ENCODE data around the gene KRT3. TPM values are rescaled to one million over a fixed set of nuclear protein-coding genes. Genes with fewer than 3 reads are reported as not detected.
"Not testable (repeated sequence)": the region's sequence is repeated elsewhere in the genome, so short reads cannot be mapped to it uniquely, and the experiment has no call there.

The KRT3 gene
- total and polyA plus RNA-seq, 4 donors = not detected

DNA sequence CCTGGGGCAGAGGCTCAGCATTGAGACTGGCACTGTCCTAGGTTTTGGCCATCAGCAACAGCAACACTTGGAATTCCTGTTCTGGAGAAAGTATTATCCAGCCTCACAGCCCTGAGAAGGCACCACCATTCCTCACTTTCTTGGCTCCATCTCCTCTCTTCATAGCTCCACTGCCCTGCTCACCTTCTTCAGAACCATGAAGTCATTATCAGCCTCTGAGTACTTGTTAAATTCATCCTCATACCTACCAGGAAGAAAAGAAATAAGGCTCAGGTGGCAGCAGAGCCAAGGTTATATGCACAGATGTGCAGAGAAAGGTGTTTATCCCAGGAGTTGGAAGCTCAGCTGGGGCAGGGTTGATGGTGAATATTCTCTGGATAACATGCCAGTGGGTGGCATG is 44.1 kb downstream of the KRT3 start:
- H3K9me3 ChIP-seq (ENCODE audit: control insufficient read depth in 4 of 4, low read length in 3 of 4) = no peaks in the 10 kb centered on the region
- no peaks in the 10 kb centered on the region for H3K27me3 ChIP-seq (ENCODE audit: control insufficient read depth in 4 of 4, insufficient read depth in 4 of 4, low read length in 3 of 4)
- no peaks in the 10 kb centered on the region for H3K36me3 ChIP-seq (ENCODE audit: control insufficient read depth in 4 of 4, insufficient read depth in 3 of 4, low read depth in 1 of 4, low read length in 3 of 4)
- no peak overlapping the region for H3K9ac ChIP-seq (ENCODE audit: low read depth in 1 of 2, low read length in 2 of 2)
- no peak overlapping the region for H3K4me3 ChIP-seq (ENCODE audit: low read depth in 1 of 3, low read length in 3 of 3)
- no peaks in the 10 kb centered on the region for H3K4me1 ChIP-seq (ENCODE audit: control insufficient read depth in 4 of 4, insufficient read depth in 4 of 4, low read length in 3 of 4)
- TF ChIP-seq FOXA2 (IDR thresholded peaks at IDR 0.05) (no peak), TAF1 (conservative IDR thresholded peaks at IDR 0.05) (no peak), JUND (IDR thresholded peaks at IDR 0.05) (no peak), FOXA1 (IDR thresholded peaks at IDR 0.05) (no peak), HNF4G (IDR thresholded peaks at IDR 0.05) (no peak), EGR1 (IDR thresholded peaks at IDR 0.05; ENCODE audit: low read depth in 2 of 2) (no peak), NR2F2 (IDR thresholded peaks at IDR 0.05) (no peak), RAD21 (IDR thresholded peaks at IDR 0.05) (no peak), HNF4A (conservative IDR thresholded peaks at IDR 0.05) (no peak), SP1 (IDR thresholded peaks at IDR 0.05) (no peak)
- TF ChIP-seq, protein P1, sequence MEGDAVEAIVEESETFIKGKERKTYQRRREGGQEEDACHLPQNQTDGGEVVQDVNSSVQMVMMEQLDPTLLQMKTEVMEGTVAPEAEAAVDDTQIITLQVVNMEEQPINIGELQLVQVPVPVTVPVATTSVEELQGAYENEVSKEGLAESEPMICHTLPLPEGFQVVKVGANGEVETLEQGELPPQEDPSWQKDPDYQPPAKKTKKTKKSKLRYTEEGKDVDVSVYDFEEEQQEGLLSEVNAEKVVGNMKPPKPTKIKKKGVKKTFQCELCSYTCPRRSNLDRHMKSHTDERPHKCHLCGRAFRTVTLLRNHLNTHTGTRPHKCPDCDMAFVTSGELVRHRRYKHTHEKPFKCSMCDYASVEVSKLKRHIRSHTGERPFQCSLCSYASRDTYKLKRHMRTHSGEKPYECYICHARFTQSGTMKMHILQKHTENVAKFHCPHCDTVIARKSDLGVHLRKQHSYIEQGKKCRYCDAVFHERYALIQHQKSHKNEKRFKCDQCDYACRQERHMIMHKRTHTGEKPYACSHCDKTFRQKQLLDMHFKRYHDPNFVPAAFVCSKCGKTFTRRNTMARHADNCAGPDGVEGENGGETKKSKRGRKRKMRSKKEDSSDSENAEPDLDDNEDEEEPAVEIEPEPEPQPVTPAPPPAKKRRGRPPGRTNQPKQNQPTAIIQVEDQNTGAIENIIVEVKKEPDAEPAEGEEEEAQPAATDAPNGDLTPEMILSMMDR (IDR thresholded peaks at IDR 0.05; ENCODE audit: low read depth, low read length, missing input control) = no peak
- TF ChIP-seq, protein P2, sequence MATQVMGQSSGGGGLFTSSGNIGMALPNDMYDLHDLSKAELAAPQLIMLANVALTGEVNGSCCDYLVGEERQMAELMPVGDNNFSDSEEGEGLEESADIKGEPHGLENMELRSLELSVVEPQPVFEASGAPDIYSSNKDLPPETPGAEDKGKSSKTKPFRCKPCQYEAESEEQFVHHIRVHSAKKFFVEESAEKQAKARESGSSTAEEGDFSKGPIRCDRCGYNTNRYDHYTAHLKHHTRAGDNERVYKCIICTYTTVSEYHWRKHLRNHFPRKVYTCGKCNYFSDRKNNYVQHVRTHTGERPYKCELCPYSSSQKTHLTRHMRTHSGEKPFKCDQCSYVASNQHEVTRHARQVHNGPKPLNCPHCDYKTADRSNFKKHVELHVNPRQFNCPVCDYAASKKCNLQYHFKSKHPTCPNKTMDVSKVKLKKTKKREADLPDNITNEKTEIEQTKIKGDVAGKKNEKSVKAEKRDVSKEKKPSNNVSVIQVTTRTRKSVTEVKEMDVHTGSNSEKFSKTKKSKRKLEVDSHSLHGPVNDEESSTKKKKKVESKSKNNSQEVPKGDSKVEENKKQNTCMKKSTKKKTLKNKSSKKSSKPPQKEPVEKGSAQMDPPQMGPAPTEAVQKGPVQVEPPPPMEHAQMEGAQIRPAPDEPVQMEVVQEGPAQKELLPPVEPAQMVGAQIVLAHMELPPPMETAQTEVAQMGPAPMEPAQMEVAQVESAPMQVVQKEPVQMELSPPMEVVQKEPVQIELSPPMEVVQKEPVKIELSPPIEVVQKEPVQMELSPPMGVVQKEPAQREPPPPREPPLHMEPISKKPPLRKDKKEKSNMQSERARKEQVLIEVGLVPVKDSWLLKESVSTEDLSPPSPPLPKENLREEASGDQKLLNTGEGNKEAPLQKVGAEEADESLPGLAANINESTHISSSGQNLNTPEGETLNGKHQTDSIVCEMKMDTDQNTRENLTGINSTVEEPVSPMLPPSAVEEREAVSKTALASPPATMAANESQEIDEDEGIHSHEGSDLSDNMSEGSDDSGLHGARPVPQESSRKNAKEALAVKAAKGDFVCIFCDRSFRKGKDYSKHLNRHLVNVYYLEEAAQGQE (IDR thresholded peaks at IDR 0.05) = no peak
- TF ChIP-seq, protein P3, sequence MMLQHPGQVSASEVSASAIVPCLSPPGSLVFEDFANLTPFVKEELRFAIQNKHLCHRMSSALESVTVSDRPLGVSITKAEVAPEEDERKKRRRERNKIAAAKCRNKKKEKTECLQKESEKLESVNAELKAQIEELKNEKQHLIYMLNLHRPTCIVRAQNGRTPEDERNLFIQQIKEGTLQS (IDR thresholded peaks at IDR 0.05) = no peak
- TF ChIP-seq, protein P4, sequence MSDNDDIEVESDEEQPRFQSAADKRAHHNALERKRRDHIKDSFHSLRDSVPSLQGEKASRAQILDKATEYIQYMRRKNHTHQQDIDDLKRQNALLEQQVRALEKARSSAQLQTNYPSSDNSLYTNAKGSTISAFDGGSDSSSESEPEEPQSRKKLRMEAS (IDR thresholded peaks at IDR 0.05) = no peak
- DNase-seq (ENCODE audit: low spot score) = no peak
- H3K27ac ChIP-seq (ENCODE audit: low read depth in 1 of 2, low read length in 2 of 2) = no peak overlapping the region

GRCh38 chr12:52750532-52750931 is 45.4 kb downstream of the KRT3 start:
- H3K9ac ChIP-seq (ENCODE audit: low read depth in 1 of 2, low read length in 2 of 2); H3K4me1 ChIP-seq (ENCODE audit: control insufficient read depth in 4 of 4, insufficient read depth in 4 of 4, low read length in 3 of 4): not testable (repeated sequence)
- 53% methylated on average over 3 of the region's 3 CpGs for WGBS

DNA sequence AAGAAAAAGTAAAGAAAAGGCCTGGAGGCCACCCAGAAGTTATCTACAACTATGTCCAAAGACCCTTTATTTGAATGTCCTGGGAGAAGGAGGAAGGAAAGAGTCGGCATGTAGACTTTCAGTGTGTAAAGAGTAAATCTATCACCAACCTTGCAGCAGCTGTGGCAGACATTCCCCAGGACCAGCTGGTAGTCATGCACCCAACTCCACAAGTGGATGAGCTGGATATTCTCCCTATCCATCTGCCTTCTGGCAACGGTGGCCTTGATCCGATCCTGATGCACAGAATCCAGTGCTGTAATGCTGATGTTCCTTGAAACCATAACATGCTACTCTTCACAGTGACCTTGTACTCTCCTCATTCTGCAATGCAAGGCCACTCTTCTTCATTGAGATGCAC is 46.1 kb downstream of the KRT3 start:
- WGBS = 79% methylated on average over 3 of the region's 3 CpGs
- no peak for DNase-seq (ENCODE audit: low spot score)
- no peak overlapping the region for H3K4me3 ChIP-seq (ENCODE audit: low read depth in 1 of 3, low read length in 3 of 3)
- no peak overlapping the region for H3K27ac ChIP-seq (ENCODE audit: low read depth in 1 of 2, low read length in 2 of 2)
- H3K9me3 ChIP-seq (ENCODE audit: control insufficient read depth in 4 of 4, low read length in 3 of 4) = no peaks in the 10 kb centered on the region
- no peaks in the 10 kb centered on the region for H3K4me1 ChIP-seq (ENCODE audit: control insufficient read depth in 4 of 4, insufficient read depth in 4 of 4, low read length in 3 of 4)
- H3K27me3 ChIP-seq (ENCODE audit: control insufficient read depth in 4 of 4, insufficient read depth in 4 of 4, low read length in 3 of 4) = no peaks in the 10 kb centered on the region
- no peak overlapping the region for H3K9ac ChIP-seq (ENCODE audit: low read depth in 1 of 2, low read length in 2 of 2)
- H3K36me3 ChIP-seq (ENCODE audit: control insufficient read depth in 4 of 4, insufficient read depth in 3 of 4, low read depth in 1 of 4, low read length in 3 of 4) = no peaks in the 10 kb centered on the region
- TF ChIP-seq GABPA (IDR thresholded peaks at IDR 0.05 in 1 of 2, conservative IDR thresholded peaks at IDR 0.05 in 1 of 2) = no peak
- no peak for TF ChIP-seq FOXA1 (IDR thresholded peaks at IDR 0.05)
- TF ChIP-seq, protein P1 (IDR thresholded peaks at IDR 0.05; ENCODE audit: low read depth, low read length, missing input control) = no peak
- TF ChIP-seq, protein P5, sequence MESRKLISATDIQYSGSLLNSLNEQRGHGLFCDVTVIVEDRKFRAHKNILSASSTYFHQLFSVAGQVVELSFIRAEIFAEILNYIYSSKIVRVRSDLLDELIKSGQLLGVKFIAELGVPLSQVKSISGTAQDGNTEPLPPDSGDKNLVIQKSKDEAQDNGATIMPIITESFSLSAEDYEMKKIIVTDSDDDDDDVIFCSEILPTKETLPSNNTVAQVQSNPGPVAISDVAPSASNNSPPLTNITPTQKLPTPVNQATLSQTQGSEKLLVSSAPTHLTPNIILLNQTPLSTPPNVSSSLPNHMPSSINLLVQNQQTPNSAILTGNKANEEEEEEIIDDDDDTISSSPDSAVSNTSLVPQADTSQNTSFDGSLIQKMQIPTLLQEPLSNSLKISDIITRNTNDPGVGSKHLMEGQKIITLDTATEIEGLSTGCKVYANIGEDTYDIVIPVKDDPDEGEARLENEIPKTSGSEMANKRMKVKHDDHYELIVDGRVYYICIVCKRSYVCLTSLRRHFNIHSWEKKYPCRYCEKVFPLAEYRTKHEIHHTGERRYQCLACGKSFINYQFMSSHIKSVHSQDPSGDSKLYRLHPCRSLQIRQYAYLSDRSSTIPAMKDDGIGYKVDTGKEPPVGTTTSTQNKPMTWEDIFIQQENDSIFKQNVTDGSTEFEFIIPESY (IDR thresholded peaks at IDR 0.05) = no peak
- no peak for TF ChIP-seq RAD21 (IDR thresholded peaks at IDR 0.05)

More at GRCh38 chr12:52750532-52750931, 45.4 kb downstream of the KRT3 start:
- H3K9me3 ChIP-seq (ENCODE audit: control insufficient read depth in 4 of 4, low read length in 3 of 4); H3K27me3 ChIP-seq (ENCODE audit: control insufficient read depth in 4 of 4, insufficient read depth in 4 of 4, low read length in 3 of 4); H3K4me3 ChIP-seq (ENCODE audit: low read depth in 1 of 3, low read length in 3 of 3); H3K36me3 ChIP-seq (ENCODE audit: control insufficient read depth in 4 of 4, insufficient read depth in 3 of 4, low read depth in 1 of 4, low read length in 3 of 4); DNase-seq (ENCODE audit: low spot score); H3K27ac ChIP-seq (ENCODE audit: low read depth in 1 of 2, low read length in 2 of 2): not testable (repeated sequence)

All from liver (tissue), 9 donors.